NCI-H1048 (cell line): ENCODE data around the gene DUSP8.

Source experiments
- DNase-seq: peaks from one replicate; lab custom pipeline; 2025; lab: John Stamatoyannopoulos, UW

The DUSP8 gene

DNA sequence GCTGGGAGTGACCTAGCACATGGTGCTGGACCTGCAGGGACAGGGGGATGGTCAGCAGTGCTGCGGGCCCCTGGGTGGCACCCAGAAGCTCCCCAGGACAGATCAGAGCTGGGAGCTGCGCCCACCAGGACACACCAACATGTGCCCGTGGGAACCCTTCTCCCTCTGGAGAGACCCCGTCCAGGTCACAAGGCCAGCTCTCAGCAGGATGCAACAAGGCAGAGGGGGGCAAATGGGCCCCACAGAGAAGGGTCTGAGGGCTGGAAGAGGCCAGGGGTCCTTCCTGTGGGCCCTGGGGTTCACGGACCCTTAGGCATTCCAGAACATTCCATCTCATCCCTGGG is 6.2 kb downstream of the DUSP8 start:
- DNase-seq, result no peak

DNA sequence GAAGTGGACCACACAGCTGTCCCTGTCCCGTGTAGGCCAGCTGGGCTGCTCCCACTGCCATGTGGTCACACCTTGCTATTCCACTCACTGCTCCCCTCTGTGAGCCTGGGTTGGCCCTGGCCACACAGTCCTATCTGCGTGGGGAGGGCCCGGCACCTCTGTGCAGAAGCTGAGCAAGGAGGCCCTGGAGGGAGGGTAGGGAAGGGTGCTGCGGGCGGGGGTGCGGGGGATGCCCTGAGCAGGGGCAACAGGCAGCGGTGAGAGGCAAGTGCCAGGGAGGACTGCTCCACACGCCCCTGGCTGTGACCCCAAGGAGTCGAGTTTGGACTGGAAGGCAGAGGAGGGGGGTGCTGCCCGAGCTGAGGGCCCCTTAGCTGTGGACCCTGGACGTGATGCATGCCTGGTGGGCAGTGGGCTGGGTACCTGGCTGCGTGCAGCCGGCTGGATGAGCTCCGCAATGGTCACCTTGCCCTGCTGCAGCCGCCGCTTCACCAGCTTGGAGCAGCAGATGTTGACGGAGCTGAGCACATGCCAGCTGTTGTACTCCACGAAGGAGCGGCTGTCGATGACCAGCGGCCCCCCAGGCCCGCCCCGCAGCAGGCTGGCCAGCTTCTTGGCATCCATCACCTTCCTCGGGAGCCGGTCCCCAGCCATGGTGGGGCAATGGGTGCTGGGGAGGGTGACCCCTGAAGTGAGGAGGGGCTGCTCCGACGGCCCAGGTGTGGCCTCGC is 6.7 kb downstream of the DUSP8 start:
- DNase-seq, result no peak

DNA sequence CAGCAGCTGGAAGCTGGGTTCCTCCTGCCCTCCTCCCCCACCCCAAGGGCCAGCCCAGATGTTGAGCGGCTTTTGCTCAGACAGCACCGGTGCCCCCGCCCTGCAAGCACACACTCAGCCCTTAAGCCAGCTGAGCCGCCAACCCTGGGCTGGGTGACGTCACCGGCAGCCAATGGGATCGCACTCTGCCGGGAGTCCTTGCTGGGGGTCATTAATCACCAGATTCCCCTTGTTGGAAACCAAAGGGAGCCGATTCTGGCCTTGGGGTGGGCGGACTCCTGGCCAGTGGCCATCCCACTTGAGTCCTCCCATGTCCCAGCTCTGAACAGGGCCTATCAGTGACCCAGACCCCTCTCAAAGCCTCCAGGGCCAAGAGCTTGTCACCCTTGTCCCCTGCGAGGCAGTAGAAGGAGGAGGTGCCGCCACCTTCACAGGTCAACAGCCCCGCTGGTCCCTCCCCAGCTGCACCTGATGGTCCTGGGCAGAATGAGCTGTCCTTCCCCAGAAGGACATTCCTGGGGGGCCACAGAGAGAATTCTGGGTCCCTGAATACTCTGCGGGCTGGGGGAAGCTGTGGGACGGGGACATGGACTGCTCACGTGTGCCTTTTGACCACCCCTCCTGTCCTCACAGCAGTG is 7.4 kb downstream of the DUSP8 start:
- no peak for DNase-seq

DNA sequence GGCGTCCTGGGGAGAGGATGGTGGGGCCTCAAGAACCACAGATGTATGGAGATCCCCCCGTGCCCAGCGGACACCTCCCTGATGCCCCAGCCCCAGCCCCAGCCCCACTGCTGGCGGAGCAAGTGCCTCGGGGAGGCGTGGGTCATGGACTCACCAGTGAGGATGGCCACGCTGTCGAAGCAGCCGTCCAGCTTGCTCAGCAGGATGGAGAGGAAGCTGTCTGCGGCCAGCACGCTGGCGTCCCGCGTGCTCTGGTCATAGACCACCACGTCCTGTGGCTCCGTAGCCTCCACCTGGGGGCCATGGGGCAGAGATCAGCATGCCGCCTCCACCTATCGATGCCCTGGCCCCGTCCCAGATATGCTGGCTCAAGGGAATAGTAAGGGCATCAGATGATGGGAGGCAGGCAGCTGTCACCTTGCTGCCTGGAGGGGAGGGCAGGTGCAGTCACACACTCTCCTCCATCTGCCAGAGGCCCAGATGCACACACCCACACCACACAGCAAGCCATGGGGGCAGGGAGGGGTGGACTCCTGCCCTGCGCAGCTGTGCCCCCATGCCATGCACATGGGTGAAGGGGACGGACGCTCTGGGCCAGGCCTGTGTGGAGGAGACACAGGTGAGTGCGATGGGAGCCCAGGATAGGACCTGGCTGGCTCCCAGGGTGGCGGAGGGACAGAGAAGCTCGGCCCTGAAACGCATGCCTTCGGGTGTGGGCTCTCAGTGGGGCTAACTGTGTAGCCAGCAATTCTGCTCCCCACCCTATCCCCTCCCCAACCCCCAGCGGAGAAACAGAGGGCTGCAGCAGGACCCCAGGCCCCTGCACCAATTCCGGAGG is 8.2 kb downstream of the DUSP8 start:
- DNase-seq, result no peak

DNA sequence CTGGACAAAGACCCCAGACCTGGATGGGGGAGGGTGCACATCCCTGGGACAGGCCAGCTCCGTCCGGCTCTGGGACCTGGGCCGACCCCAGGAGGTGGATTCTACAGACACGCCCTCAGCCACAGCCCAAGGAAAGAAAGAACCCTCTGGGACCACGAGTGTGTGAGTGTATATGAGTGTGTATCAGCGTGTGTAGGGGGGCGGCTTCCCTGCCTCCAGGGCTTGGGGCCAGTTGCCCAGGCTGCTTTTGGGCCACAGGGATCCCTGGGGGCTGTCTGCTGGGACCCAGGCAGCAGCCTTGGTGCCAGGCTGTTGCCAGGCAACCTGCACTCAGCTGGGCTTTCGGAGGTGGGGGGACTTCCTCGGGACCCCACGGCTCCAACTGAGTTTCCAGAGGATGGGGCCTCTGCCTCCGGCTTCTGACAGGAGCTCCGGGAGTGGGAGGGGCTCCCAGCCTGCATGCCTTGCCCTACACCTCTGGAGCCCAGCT is 8.9 kb downstream of the DUSP8 start:
- DNase-seq, result no peak

DNA sequence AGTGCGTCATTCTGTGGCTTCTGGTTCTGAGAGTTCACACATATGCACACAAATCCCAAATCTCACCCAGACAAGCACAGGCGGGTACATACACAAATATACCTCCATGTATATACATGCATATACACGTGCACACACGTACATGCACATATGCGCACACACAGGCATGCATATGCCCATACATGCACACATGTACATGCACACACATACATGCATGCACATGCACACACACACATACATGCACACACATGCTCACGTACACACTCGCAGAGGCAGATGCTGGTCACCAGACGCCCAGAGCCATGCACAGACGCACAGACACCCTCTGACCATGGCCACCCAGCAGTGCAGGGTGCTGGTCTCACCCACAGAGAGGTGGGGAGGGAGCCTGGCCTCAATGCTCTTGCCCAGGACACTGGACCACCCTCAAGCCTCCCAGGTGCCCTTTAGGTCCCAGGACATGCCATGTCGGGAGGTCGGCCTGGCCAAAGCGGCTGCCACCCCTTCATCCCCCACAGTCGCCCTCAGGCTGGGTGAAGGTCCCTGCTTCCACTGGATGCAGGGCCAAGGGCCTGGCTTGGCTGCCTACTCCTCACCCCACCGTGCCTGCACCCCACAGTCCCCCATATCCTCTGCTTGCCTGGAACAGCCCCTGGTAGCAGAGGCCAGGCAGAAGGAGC is 9.5 kb downstream of the DUSP8 start:
- no peak for DNase-seq

DNA sequence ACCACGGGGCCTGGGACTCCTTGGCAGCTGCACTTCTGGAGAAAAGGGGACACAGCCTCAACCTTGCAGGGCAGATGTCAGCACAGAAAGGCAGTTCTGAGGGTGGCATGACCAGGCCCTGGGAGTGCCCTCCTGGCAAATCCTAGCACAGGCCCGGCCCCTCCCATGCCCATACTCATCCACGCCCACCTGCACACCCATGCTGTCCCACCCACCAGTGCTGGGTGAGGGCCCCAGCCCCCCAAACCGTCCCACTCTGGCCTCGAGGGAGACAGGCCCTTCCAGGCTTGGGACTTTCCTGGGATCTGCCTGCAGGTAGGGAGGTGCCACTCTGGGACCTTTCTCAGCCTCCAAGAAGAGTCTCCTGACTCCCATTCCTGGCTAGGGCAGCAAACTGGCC is 10.1 kb downstream of the DUSP8 start:
- no peak for DNase-seq

DNA sequence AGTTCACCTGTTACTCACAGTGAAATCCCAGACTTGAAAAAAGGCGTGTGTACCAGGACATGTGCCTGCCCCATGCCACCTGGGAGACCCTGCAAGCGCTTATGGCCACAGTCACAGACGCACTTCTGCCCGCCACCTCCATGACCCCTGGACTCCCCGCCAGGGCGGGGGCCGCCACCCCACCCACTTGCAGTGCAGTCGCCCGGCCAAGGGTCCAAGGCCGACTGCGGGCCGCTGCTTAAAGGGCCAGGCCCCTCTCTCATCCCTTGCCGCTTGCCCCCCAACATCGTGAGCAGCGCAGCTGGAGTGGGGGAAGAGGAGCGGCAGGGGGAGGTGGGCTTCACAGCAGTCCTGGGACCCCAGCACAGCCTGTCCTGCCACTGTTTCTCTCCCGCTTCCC is 10.8 kb downstream of the DUSP8 start:
- no peak for DNase-seq

DNA sequence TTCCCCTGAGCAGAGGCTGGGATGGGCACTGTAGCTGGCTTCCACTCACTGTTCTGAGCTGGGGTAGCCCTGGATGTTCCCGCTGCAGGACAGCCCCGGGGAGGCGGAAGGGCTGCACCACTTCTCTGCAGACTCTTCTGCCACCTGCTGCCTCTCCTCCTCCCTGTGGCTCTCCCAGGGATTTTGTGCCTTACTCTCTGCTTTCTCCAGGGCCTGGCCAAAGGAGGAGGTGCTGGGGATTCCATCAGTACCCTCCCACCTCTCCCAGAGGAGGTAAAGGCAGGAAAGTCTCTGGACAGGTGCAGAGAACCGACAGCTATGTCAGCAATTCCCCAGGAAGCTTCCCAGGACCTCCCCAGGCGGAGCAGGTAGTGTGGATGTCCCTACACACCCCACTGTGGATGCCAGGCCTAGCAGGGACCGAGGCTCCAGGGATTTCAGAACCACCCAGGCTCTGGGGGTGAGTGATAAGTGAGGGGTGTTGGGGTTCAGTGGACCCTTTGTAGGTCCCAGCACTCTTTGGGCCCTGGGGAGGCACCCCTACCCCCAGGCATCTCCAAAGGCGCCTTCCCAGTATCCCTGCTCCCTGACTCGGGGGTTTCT is 11.3 kb downstream of the DUSP8 start:
- no peak for DNase-seq

DNA sequence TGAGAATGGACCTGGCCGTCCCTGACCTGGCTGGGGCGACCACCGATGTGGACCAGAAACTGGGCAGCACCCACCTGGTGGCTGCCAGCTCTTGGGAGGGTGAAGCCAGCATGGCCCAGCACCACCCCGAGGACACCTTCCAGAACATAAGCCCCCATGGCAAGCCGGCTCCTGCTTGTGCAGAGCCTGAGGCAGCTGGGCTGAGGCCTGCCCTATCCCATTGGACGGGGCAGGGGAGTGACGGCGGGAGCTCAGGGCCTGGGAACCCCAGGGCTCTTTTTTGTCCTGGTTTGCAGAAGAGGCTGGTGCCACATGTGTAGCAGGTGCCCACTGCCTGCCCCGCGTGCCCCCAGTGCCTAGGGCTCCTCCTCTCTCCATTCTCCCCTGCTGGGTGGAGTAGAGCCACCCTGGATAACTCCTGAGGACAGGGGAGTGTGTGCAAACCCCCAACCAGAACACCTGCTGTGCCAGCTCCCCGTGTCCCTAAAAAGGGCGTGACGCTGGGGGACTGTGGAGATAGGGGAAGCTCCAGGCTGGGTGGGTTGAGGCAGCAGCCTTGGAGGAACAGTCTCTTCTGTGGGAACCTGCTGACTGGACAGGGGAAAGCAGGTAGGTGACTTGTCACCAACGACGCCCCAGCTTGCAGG is 11.9 kb downstream of the DUSP8 start:
- DNase-seq, result no peak

DNA sequence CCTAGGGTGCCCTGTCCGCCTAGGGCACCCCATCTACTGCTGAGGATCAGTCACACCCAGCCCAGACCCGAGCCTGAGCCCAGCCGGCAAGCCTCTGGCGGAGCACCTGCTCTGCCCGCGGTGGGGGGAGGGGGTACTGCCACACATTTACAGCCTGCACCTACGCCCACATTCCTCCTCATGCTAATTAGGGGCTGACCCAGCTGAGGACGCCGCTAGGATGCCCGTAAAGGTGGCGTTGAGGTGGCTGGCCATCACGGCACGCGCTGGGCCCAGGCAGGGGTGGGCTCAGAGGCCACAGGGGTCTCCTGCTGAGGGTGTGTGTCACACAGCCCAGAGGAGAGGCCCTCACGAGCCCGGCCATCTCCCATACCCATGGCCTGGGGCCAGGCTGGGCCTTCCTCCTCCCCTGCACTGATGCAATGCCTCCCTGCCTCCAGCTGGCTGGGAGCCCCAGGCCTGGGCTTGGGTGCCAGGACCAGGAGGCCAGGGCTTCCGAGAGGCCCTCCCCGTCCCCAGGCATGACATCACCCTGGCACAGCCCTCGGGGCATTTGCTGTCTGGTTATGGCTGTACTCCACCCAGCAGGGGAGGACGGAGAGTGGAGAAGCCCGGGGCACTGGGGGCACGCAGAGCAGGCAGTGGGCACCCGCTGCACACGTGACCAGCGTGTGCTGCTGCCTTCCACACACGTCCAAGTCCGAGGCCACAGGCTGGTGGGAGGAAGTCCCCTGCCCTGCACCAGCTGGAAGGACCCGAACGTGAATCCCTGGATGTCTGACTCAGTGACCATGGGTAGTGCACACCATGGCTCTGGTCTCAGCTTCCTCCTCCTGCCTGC is 12.7 kb downstream of the DUSP8 start:
- no peak for DNase-seq

DNA sequence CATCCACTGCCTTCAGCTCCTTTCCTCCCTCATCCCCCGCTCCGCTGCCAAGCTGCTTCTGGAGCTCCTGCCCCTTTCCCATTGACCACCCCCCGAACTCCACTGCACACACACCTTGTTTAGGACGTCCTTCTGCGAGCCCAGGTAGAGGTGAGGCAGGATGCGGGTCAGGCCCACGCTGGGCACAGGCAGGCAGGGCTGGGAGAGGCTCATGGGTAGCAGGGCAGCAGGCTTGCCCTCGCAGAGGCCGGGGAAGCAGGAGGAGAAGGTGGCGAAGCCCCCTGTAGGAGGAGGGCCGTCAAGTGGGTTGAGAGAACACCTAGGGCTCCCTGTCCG is 13.3 kb downstream of the DUSP8 start:
- no peak for DNase-seq

DNA sequence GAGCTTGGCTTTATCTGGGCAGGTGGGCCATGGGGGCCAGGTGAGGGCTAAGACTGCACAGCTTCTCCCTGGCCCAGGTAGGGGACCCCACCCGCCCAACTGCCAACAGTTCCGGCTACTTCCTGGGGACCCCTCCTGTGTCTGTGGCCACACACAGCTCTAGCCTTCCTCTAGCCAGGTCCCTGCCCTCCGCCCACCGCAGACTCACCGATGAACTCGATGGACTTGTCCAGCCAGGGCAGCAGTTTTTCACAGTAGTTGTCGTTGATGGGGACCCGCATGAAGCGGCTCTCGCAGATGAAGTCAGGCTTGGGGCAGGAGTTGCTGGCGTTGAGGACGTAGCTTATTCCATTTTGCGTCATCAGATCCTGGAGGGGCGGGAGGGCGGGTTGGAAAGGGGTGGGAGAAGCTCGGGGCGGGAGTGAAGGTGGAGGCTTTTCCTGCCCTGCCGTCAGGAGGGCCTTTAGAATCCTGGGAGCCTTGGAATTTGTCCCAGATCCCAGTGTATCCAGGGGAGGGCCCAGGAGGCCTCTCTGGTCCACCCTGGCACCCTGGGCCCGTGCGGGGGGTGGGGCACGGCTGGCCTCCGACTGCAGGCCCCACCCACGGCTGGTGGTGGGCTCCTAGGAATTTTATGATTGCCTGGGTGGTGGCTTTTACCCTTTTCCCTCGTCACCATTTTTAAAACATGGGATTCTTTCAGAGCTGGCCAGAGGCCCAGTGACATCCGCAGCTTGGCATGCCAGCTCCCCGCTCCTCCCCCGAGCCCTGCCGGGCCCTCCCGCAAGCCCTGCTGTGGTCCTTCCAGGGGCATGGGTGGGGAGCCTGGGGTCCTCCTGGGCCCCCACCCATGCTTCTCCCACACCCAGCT is 13.9 kb downstream of the DUSP8 start:
- no peak for DNase-seq

DNA sequence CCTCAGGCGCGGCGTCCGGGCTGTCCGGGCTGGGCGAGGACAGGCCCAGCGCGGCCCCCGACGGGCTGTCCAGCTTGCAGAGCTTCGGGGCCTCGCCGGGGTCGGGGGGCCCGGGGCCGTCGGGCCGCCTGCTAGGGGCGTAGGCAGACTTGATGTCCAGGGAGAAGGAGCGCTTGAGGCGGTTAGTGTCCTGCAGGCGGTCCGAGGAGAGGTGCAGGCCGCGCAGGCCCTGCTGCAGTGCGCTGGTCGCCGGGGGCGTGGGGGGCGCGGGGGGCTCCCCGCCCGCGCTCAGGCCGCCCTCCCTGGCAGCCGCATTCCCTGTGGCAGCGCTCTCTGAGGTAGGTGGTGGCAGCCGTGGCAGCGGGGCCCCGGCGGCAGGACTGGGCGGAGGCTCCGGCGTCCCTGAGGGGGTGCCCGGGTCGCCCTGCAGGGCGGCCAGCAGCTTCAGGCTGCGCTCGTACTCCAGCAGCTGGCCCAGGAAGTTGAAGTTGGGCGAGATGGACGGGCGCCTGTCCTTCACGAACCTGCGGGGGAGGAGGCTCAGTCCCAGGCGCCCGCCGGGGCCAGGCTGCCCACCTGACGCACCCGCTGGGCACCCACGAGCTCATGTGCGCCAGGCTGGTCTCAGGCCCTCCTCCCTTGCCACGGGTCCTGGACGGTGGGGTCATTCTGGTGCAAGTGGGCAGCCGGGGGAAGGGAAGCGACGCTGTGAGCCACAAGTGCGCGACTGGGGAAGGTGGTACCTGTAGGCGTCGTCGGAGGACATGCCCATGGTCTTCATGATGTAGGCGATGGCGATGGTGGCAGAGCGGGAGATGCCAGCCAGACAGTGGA is 14.8 kb downstream of the DUSP8 start:
- no peak for DNase-seq

DNA sequence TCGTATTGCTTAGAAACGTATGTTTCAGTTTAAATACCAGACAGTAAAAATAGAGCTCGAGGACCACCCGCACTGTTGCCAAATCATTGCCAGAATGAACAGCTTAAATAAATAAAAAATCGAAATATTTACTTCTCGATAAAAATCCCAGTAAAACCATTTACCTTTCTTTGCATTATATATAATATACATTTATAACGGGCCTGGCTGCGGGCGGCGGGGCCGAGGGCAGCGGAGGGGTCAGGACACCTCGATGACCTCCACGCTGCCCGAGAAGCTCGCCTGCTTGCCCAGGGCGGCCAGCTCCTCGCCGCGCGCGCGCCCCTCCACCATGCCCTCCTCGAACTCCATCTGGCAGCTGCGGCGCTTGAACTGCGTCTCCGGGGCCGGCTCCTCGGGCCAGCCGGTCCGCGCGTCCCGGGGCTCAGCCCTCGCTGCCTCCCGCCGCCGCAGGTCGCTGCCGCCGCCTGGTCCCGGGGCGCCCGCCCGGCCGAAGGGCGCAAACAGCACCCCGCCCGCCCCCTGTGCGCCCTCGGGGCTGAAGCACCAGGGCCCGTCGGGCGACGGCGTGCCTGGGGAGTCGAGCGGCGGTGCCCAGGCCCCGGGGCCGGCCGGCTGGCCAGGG is 15.7 kb downstream of the DUSP8 start:
- DNase-seq, result no peak

DNA sequence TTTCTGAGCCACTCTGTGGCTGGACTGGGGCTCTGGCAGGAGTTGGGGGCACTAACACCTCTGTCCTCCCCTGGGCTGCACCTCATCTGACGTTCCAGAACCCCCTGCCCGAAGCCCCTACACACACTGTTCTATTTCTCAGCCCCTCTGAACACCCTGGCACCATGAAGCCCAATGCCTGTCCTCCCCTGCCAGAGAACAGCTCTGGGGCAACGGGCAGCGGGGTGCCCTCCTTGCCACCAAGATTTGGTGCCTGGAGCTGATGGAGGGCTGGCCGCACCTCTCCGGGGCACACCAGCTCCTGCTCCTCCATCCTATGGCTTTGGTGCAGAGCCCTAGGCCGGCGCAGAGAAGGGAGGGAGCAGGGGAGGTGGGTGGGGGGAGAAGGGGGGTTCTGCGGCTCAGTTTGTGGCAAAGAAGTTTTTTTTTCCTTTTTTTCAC is 16.3 kb downstream of the DUSP8 start:
- no peak for DNase-seq

DNA sequence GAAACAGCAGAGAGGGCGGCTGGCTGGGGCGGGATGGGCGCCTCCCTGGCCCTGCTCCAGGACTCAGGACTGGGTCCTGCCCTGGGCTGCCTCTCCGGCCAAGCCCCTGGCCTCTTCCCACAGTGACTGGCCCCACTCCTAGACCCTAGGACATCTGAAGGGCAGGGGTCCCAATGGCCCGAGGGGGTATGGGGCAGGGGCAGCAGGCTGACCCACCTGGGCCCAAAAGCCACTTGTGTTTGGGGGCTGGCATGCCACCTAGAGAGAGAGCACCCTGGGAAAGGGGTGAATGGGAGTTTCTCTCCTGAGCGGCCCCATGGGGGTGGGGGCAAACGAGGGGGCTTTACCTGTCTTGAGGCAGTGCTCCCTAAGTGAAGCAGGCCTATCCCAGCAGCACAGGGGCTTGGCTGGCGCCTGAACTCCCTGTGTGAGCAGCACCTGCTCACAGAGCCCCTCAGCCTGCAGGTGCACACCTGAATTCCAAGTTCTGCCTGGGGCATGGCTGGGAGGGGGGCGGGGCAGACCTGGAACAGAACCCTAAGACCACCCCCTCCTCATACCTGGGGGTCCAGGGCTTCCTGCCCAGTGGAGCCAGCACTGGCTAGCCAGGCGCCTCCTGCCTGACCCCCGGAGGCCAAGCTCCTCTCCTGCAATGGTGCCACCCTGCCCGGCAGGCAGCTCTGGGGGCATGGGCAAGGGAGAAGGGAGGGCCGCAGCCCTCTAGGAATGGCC is 16.9 kb downstream of the DUSP8 start:
- DNase-seq, result no peak
